Uterus (tissue), 4 donors: ENCODE data around the gene THBS4. TPM values are rescaled to one million over a fixed set of nuclear protein-coding genes. Genes with fewer than 3 reads are reported as not detected.

ENCODE experiments used
- DNase-seq, 2 donors: peaks; one replicate each; pipeline ENCODE4 v3.0.0-alpha.2; 2019 to 2020
- H3K27ac ChIP-seq, 2 donors: fragments of 200-600 bp; sonication (generic); 1 replicate in 1 of 2; 2 replicates in 1 of 2; pipeline ENCODE4 v1.5.1; 2016 to 2018
- H3K27me3 ChIP-seq, 2 donors: fragments of 200-600 bp; sonication (generic); one replicate each; pipeline ENCODE4 v1.5.1; 2018 to 2019; ENCODE audit warnings: control low read depth in 1 of 2
- H3K36me3 ChIP-seq, 2 donors: fragments of 200-600 bp; sonication (generic); one replicate each; pipeline ENCODE4 v1.5.1; 2019; ENCODE audit warnings: control low read depth in 1 of 2
- H3K4me1 ChIP-seq, 2 donors: fragments of 200-600 bp; sonication (generic); one replicate each; pipeline ENCODE4 v1.5.1; 2018 to 2019; ENCODE audit warnings: control low read depth in 1 of 2
- H3K4me3 ChIP-seq, 2 donors: fragments of 200-600 bp; sonication (generic); 1 replicate in 1 of 2; 2 replicates in 1 of 2; pipeline ENCODE4 v1.5.1; 2018 to 2019; ENCODE audit warnings: mild to moderate bottlenecking in 1 of 2
- H3K9me3 ChIP-seq, 2 donors: fragments of 200-600 bp; sonication (generic); one replicate each; pipeline ENCODE4 v1.5.1; 2019; ENCODE audit warnings: control low read depth in 1 of 2
- POLR2A ChIP-seq, 2 donors: fragments of 450-650 bp; IDR thresholded peaks; one replicate each; pipeline ENCODE4 v1.6.1; 2016; ENCODE audit warnings: antibody characterized with exemption in 2 of 2, mild to moderate bottlenecking in 1 of 2, moderate library complexity in 1 of 2
- intact Hi-C: fragments of 100-400 bp; cut with DNase I; formaldehyde crosslinking; loops from one replicate; pipeline ENCODE4 v1.15.1; 2023; ENCODE audit warnings: low total_unique reads
- total RNA-seq, 4 donors: library from RNA; depleted of rRNA in 3 of 4; stranded (reverse); fragments of >200 nt in 3 of 4; gene quantifications; one replicate each; pipeline versions ENCODE4 v1.1.0 to v1.2.4, GENCODE V29; 2014 to 2023
- TF ChIP-seq, protein P1 (sequence below), 4 experiments: fragments of 200-600 bp in 2 of 4; fragments of 450-650 bp in 2 of 4; sonication (generic) in 2 of 4; IDR thresholded peaks; one replicate each; pipeline ENCODE4 v1.5.1; 2016 to 2019; ENCODE audit warnings: antibody characterized with exemption in 4 of 4, mild to moderate bottlenecking in 2 of 4, moderate library complexity in 1 of 4
- donor health status: DM: yes; HTN: yes; CAD: no.

The THBS4 gene
- total RNA-seq, 4 donors from 2014 or later, result 4.7 to 40.4 (median 6.0) TPM

- TF ChIP-seq POLR2A (IDR thresholded peaks at IDR 0.05), result no peak
- TF ChIP-seq, protein P1, sequence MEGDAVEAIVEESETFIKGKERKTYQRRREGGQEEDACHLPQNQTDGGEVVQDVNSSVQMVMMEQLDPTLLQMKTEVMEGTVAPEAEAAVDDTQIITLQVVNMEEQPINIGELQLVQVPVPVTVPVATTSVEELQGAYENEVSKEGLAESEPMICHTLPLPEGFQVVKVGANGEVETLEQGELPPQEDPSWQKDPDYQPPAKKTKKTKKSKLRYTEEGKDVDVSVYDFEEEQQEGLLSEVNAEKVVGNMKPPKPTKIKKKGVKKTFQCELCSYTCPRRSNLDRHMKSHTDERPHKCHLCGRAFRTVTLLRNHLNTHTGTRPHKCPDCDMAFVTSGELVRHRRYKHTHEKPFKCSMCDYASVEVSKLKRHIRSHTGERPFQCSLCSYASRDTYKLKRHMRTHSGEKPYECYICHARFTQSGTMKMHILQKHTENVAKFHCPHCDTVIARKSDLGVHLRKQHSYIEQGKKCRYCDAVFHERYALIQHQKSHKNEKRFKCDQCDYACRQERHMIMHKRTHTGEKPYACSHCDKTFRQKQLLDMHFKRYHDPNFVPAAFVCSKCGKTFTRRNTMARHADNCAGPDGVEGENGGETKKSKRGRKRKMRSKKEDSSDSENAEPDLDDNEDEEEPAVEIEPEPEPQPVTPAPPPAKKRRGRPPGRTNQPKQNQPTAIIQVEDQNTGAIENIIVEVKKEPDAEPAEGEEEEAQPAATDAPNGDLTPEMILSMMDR (IDR thresholded peaks at IDR 0.05), result no peak
- no peaks in the 10 kb centered on the region for H3K9me3 ChIP-seq
These were observed 7.2 kb downstream of the THBS4 start for GRCh38 chr5:80042330-80042729.

DNA sequence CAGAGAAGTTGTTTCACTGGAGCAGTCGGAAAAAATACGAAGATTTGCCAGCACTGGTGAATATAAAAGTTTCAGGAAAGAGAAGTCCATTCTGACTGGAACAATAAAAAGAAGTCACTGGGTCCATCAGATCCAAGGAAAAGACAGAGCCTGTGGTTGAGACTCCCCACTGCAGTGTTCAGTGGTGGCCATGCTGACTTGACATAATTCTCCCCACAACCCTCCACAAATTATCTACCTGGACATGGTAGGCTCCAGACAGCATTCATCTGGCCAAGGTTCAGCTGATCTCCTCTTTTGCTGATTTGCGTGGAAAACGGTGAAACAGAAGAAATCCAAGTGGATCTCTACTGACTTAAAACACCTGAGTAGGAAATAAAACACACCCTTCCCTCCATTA is 8.0 kb downstream of the THBS4 start:
- Histone ChIP-seq H3K4me1 (no peaks in the 10 kb centered on the region), H3K27ac (no peak overlapping the region), H3K27me3 (no peaks in the 10 kb centered on the region), H3K9me3 (no peaks in the 10 kb centered on the region), H3K4me3 (no peak overlapping the region), H3K36me3 (no peaks in the 10 kb centered on the region)
- DNase-seq, result no peak
- no peak for TF ChIP-seq POLR2A (IDR thresholded peaks at IDR 0.05)
- TF ChIP-seq, protein P1 (IDR thresholded peaks at IDR 0.05), result no peak
- intact Hi-C loops, result no loop called here

More at GRCh38 chr5:80042330-80042729, 7.2 kb downstream of the THBS4 start:
- no peak overlapping the region for H3K4me3 ChIP-seq
- no peak for DNase-seq
- no peak overlapping the region for H3K27ac ChIP-seq
- no peaks in the 10 kb centered on the region for H3K36me3 ChIP-seq
- no peaks in the 10 kb centered on the region for H3K4me1 ChIP-seq
- H3K27me3 ChIP-seq, result no peaks in the 10 kb centered on the region
- intact Hi-C loops, result no loop called here

DNA sequence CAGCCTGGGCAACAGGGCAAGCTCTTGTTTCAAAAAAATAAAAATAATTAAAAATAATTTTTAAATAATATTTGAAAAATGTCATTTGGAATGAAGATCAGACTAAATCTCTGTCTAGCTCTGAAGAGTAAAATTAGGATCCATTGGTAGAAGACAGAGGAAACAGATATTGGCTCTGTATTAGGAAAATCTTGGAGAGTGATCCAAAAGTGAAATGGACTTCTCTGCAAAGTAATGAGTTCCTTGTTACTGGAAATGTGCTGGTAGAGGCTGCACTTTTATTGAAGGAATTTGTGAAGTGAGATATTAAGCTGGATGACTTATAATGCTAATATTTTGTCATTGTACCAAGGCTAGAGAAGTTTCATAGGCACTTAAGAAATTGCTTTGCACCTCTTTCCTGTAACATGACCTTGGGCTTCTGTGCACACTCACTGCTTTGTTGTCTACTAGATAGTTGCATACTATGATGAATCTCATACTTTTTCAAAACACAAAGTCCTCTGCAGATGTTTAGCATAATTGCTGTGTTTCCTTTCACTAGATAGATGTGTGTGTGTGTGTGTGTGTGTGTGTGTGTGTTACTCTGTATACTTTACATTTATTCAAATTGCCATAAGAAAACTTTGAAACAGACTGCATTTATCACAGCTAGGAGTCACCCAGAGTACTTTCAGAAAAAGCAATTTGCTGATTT is 13.1 kb downstream of the THBS4 start:
- intact Hi-C loops, result no loop called here
- Histone ChIP-seq H3K36me3 (no peaks in the 10 kb centered on the region), H3K9me3 (no peaks in the 10 kb centered on the region), H3K27ac (no peak overlapping the region), H3K4me3 (no peak overlapping the region), H3K27me3 (no peaks in the 10 kb centered on the region), H3K4me1 (no peaks in the 10 kb centered on the region)
- no peak for TF ChIP-seq POLR2A (IDR thresholded peaks at IDR 0.05)
- TF ChIP-seq, protein P1 (IDR thresholded peaks at IDR 0.05), result no peak
- DNase-seq, result no peak

- Histone ChIP-seq H3K4me1 (no peaks in the 10 kb centered on the region), H3K4me3 (no peak overlapping the region), H3K27ac (no peak overlapping the region), H3K27me3 (no peaks in the 10 kb centered on the region), H3K9me3 (no peaks in the 10 kb centered on the region), H3K36me3 (no peaks in the 10 kb centered on the region)
- intact Hi-C loops, result no loop called here
- no peak for DNase-seq
- no peak for TF ChIP-seq POLR2A (IDR thresholded peaks at IDR 0.05)
- TF ChIP-seq, protein P1 (IDR thresholded peaks at IDR 0.05), result no peak
These were observed 17.3 kb downstream of the THBS4 start for GRCh38 chr5:80052464-80052863.

DNA sequence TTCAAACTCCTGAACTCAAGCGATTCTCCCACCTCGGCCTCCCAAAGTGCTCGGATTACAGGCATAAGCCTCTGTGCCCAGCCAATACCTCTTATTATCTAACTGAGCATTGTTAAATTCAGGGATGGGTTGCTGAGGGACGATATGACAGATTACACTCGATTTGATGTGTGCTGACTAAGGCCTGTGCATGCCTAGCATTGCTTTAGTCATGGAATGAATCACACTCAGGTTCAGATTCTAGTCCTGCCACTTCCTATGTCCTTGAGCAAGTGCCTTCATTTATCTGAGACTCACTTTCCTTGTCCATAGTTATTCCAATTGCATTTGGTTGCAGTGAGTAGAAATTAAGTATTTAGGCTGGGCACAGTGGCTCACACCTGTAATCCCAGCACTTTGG is 19.5 kb downstream of the THBS4 start:
- TF ChIP-seq, protein P1 (IDR thresholded peaks at IDR 0.05), result no peak
- no peak for TF ChIP-seq POLR2A (IDR thresholded peaks at IDR 0.05)
- intact Hi-C loops, result no loop called here
- H3K36me3 ChIP-seq, result no peaks in the 10 kb centered on the region
- no peak overlapping the region for H3K27ac ChIP-seq
- H3K9me3 ChIP-seq, result no peaks in the 10 kb centered on the region
- no peak for DNase-seq
- H3K4me1 ChIP-seq, result no peaks in the 10 kb centered on the region
- no peak overlapping the region for H3K4me3 ChIP-seq
- H3K27me3 ChIP-seq, result no peaks in the 10 kb centered on the region
